Measurements from ENCODE around the gene NLRP1.

NLRP1 gene

DNA sequence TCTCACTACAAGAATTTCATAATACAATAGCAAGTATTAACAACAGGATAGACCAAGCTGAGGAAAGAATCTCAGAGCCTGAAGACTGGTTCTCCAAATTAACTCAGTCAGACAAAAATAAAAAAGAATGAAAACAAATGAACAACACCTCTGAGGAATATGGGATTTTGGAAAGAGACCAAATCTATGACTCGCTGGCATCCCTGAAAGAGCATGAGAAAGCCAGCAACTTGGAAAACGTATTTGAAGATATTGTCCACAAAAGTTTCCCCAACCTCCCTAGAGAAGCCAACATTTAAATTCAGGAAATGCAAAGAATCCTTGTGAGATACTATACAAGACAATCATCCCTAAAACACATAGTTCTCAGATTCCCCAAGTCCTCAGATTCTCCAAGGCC is 20.9 kb downstream of the NLRP1 start:
- Mint-ChIP-seq H3K27me3 (ENCODE audit: low read depth, poor library complexity) (peaks cover 15% of the 10 kb centered on the region), H3K4me3 (no peak overlapping the region), H3K4me1 (no peaks in the 10 kb centered on the region), H3K27ac (no peak overlapping the region), H3K36me3 (ENCODE audit: low read depth) (no peaks in the 10 kb centered on the region), H3K9me3 (peaks cover 13% of the 10 kb centered on the region)
- TF ChIP-seq, protein P1, sequence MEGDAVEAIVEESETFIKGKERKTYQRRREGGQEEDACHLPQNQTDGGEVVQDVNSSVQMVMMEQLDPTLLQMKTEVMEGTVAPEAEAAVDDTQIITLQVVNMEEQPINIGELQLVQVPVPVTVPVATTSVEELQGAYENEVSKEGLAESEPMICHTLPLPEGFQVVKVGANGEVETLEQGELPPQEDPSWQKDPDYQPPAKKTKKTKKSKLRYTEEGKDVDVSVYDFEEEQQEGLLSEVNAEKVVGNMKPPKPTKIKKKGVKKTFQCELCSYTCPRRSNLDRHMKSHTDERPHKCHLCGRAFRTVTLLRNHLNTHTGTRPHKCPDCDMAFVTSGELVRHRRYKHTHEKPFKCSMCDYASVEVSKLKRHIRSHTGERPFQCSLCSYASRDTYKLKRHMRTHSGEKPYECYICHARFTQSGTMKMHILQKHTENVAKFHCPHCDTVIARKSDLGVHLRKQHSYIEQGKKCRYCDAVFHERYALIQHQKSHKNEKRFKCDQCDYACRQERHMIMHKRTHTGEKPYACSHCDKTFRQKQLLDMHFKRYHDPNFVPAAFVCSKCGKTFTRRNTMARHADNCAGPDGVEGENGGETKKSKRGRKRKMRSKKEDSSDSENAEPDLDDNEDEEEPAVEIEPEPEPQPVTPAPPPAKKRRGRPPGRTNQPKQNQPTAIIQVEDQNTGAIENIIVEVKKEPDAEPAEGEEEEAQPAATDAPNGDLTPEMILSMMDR (IDR thresholded peaks at IDR 0.05) = no peak
- no peak for DNase-seq

DNA sequence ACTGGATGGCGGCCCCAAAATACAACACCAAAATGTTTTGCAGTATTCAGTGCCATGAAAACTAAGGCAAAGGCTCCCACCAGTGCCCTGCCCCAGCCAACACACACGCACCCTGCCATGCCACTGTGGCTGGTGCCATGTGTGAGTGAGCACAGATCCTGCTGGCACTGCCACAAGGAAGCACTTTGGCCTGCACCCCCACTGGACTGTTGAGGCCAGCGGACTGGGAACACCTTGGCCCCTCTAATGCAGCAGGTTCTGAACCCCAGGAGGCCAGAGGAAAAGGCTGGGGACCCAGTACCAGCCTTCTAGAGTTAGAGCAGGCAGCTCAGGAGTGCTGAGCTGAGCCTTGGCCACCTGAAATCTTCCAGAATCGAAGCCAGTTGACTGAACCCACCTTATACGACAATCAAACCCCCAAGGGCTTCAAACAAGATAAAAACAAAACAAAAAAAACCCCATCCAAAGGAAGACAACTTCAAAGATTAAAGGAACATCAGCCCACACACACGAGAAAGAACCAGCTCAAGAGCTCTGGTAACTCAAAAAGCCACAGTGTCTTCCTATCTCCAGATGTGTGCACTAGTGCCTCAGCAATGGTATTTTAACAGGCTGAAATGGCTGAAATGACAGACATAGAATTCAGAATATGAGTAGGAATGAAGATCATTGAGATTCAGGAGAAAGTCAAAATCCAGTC is 21.5 kb downstream of the NLRP1 start:
- Mint-ChIP-seq H3K27ac (no peak overlapping the region), H3K4me3 (no peak overlapping the region), H3K4me1 (peaks cover 2% of the 10 kb centered on the region), H3K9me3 (peaks cover 13% of the 10 kb centered on the region), H3K27me3 (ENCODE audit: low read depth, poor library complexity) (peaks cover 15% of the 10 kb centered on the region), H3K36me3 (ENCODE audit: low read depth) (no peaks in the 10 kb centered on the region)
- TF ChIP-seq, protein P1 (IDR thresholded peaks at IDR 0.05) = no peak
- no peak for DNase-seq

DNA sequence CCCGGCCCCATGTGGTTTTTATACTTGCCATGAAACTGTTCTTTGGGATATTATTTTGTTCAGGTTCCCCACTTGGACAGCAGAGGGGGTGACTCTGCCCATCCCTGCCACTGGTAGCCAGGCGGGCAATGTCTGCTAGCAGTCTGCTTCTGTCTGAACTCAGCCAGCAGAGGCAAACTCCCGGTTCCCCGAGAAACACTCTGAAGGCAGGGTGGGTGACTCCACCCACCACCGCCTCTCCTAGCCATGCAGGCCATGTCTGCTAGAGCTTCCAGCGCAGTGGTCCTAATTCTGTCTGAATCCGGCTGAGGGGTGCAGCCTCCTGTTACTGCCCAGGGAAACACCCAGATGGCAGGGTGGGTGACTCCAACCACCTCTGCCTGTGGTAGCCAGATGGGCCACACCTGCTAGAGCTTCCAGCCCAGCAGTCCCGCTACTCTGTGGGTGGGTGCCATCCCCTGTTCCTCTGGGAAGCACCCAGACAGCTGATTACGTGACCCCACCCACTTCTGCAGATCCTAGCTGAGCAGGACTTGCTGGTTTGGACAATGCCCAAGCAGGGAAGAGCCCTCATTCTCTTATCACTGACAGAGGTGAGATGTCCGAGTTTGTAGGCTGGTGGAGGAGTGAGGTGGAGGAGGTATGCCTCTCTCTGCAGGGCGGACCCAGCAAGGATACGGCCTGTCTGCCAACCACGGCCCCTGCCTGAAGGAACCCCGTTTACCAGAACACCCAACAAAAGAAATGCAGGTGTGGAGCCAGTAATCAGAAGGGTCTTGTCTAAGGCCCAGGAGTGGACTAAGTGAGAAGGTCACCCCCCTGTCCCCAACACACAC is 22.4 kb downstream of the NLRP1 start:
- TF ChIP-seq, protein P1 (IDR thresholded peaks at IDR 0.05) = no peak
- H3K4me1 Mint-ChIP-seq = peaks cover 8% of the 10 kb centered on the region
- no peak overlapping the region for H3K27ac Mint-ChIP-seq
- DNase-seq = no peak
- no peaks in the 10 kb centered on the region for H3K36me3 Mint-ChIP-seq (ENCODE audit: low read depth)
- no peak overlapping the region for H3K4me3 Mint-ChIP-seq
- peaks cover 15% of the 10 kb centered on the region for H3K27me3 Mint-ChIP-seq (ENCODE audit: low read depth, poor library complexity)
- peaks cover 13% of the 10 kb centered on the region for H3K9me3 Mint-ChIP-seq

DNA sequence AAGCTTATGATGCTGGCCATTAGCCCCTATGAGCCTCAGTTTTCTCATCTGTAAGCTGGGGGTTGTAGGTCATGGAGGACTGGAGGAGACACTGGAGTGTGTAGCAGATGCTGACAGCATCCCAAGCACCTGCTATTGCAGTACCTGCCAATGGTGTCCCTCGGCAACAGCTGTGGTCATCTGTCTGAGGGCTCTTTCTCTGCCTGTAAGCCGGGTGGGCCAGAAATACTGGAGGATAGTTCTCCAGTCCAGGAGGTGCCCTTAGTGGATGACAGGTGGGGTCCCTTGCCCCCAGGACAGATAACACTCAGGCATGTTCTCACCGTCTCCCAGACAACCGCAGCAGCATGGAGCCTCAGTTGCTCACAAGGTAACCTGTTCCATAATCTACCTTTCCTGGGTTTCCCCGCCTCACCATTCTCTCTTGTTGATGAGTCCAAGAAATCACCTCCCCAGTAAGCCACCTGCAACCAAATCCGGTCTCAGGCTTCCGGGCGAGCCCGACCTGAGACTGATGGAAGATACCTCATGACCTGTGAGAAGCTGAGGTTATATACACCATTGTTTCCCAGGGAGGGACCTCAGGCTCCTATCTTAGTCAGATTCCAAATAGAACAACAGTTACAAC is 23.8 kb downstream of the NLRP1 start:
- Mint-ChIP-seq H3K4me1 (peaks cover 8% of the 10 kb centered on the region), H3K9me3 (peaks cover 13% of the 10 kb centered on the region), H3K4me3 (no peak overlapping the region), H3K27ac (no peak overlapping the region), H3K36me3 (ENCODE audit: low read depth) (no peaks in the 10 kb centered on the region), H3K27me3 (ENCODE audit: low read depth, poor library complexity) (peaks cover 15% of the 10 kb centered on the region)
- TF ChIP-seq, protein P1 (IDR thresholded peaks at IDR 0.05) = no peak
- DNase-seq = no peak

DNA sequence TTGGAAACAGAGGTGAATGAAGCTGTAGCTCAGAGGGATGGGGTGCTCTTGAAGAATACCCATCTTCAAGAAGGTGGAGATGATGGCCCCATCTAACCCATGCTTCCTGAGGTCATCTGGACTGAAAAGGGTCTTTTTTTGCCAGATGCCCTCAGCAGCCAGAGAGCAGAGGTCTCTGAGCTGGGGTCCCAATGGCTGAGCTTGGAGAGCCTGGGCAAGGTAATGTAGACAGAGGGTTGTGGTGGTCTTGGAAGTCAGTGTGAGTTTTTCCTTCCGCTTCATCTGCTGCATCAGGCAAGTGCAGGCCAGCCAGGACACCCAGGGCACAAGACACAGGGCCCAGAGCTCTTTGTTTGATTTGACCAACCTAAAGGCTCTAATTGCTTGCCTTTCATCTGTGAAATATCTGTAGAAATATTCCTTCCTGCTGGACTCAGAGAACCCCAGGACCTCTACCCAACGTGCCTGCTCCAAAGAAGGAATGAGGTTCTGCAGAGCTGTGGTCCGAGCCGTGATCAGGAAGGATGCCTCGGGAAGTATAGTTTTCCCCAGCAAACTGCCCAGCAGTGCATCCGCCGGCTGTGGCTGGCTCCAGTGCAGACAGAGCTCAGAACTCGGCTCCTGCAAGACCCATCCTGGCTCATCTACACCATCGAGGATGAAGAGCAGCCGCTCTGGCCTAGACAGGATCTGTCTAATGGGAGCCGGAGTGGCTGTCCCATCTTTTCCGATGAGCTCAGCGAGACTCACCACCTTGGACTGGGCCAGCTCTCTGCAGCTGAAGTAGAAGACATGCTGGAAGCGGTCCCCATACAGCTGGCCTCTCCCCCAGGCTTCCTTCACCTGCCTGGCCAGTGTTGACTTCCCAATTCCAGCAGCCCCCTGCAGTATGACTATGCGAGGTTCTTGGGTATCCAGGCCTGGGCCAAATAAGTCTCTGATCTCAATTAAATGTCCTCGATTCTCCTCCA is 25.2 kb downstream of the NLRP1 start:
- H3K27me3 Mint-ChIP-seq (ENCODE audit: low read depth, poor library complexity) = peaks cover 18% of the 10 kb centered on the region
- DNase-seq = no peak
- H3K27ac Mint-ChIP-seq = no peak overlapping the region
- TF ChIP-seq, protein P1 (IDR thresholded peaks at IDR 0.05) = no peak
- no peaks in the 10 kb centered on the region for H3K36me3 Mint-ChIP-seq (ENCODE audit: low read depth)
- peaks cover 8% of the 10 kb centered on the region for H3K4me1 Mint-ChIP-seq
- no peak overlapping the region for H3K4me3 Mint-ChIP-seq
- peaks cover 9% of the 10 kb centered on the region for H3K9me3 Mint-ChIP-seq

Measured in nephron progenitor cell (in vitro differentiated cells).